Renal pelvis (tissue), 4 donors: ENCODE results near the gene RASL12. TPM values are rescaled to one million over a fixed set of nuclear protein-coding genes. Genes with fewer than 3 reads are reported as not detected.
"Not testable (repeated sequence)": the region's sequence is repeated elsewhere in the genome, so short reads cannot be mapped to it uniquely, and the experiment has no call there.

Experiments
- DNase-seq: peaks from one replicate; pipeline ENCODE4 v3.0.0-alpha.2; 2013
- polyA plus RNA-seq, 3 donors: library from polyadenylated mRNA; unstranded; fragments of 120-200 nt; gene quantifications; one replicate each; pipeline ENCODE4 v1.2.1, GENCODE V29; 2013; ENCODE audit not compliant: insufficient read length in 3 of 3

The RASL12 gene
- polyA plus RNA-seq, 3 donors: 6.2 to 8.2 (median 7.2) TPM

DNA sequence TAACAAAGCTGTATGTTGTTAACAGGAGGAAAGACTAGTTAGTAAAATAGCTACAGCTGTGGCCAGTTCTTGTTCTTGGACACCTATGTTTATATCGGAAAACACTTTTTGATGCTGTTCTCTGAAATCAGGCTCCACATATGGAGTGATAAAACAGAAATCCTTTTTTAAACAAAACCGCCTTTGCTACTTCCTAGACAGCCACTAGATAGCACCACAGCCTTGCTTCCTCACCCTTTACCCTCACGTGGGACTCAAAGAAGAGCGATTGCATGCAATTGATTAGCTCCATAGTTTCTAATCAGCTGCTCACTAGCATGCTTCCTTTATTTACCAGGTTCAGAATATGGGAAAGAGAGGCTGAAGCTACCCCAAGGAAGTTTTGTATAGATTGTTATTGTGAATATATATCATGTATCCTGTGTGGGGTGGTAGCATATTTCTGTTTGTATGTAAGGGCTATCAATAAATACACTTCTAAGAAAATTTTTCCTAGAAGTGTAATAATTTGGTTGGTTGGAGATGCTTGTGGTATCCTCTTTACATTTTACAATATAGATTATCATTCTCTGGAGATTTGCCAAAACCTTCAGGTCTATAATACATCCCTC is 34.0 kb downstream of the RASL12 start:
- DNase-seq: no peak

DNA sequence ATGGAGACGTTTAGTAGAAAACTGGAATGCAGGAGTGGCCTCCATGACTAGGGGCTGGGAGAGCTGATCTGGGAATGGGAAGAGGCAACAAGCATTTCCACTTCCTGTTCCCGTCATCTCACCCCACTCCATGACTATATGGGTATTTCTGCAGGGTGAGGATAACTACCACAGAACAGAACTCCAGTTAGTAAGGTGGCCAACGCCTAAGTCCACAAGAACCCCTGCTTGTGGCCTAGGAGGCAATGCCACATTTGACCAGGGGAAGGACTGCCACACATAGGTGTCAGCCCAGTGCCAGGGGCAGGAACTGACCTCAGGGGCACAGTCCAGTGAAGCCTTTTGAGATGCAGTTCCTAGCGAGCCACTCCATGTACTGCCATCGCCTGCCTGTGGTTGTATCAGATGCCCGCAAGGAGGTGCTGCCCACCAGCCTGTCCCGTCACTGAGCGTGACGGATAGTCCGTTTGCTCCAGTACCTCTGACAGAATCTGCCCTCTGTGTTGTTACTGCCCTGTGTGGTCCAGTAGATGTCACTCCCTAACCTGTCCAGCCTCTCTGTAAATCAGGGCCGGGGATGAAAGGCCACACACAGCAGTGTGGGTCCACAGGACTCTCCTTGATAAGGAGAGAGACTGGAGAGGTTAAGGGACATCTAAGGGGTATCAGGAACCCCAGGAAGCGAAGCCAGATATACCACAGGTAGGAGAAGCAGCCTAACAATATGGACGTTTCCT is 34.8 kb downstream of the RASL12 start:
- peak; percentile 76 for DNase-seq

DNA sequence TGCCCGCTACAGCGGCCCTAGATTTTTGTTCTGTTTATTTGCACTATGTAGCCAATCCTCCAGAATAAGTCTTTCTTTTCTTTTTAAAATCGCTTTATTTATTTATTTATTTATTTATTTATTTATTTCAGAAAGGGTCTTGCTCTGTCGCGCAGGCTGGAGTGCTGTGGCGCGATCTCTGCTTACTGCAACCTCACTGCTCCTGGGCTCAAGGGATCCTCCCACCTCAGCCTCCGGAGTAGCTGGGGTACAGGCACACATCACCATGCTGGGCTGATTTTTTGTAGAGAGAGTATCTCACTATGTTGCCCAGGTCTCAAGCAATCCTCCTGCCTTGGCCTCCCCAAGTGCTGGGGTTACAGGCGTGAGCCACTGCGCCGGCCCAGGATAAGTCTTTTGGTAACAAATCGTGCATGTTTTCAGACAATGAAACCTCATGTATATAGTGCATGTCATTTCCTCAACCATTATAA is 38.0 kb downstream of the RASL12 start:
- no peak for DNase-seq

DNA sequence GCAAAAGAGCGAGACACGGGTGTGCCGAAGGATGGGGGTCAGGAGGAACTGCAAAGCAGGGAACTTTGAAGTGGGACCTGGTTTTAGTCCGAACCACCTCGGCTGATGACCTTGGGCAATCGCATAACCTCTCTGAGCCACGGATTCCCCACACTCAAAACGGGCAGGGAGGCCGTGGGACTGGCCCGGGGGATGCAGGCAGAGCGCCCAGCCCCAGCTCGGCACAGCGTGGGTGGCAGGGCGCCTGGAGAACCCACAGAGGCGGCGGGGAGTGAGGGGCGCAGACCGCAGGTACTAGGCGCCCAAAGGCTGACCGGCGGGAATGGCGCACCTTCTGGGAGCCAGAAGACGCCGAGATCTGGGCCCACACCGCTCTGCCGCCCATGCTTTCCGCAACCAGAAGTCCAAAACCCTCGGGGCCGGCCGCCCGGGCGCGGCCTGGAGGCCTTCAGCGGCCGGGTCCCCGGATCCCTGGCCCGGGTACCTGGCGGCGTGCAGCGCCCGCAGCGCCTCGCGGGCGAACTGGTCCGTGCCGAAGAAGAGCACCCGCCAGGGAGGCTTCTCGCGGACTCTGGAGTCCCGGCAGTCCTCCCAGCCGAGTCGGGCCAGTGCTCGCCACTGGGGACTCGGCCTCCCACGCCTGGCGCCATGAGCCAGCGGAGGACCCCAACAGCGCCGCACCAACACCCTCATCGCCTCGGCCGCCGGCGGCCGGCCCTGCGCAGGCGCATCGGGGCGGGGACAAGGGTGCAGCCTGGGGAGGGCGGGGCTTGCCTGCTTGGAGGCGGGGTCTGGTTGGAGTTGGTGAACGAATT is 38.7 kb downstream of the RASL12 start, which contains the start of gene MTFMT:
Gene MTFMT (minus strand): TSS at position 719 of the 815 bp plus-strand sequence. CDS start 26 bp downstream, at position 693.
- peak; percentile 87 for DNase-seq

DNA sequence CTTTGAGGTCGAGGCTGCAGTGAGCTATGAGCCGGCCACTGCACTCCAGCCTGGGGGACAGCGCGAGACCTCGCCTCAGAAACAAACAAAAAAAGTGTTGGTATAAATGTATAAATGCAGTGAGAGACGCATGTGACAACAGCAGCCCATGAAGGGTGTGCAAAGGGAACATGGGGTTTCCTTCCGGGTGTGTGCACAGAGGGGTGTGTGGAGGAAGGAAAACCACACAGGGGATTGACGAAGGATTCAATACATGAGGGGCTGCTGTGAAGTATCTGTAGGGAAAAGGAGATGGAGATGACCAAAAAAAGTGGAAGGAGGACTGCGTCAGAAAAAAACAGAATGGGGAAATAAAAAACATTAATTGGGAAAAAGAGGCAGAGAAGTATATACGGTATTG is 39.5 kb downstream of the RASL12 start:
- DNase-seq: no peak

DNA sequence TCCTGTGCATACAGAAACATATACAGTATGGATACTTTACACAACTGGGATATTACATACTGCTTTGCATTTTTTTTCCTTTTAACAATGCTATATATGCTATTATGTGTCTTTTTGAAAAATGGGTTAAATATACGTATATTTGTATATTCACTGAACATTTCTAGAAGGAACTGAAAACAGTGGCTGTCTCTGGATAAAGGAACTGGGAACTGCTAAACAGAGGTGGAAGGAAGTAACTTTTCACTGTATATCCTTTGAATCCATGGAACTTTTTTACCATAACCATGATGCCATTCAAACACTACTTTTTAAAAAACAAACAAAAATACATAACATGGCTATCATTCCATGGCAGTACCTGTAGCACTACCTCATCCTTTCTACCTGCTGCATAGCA is 40.2 kb downstream of the RASL12 start:
- DNase-seq: no peak

DNA sequence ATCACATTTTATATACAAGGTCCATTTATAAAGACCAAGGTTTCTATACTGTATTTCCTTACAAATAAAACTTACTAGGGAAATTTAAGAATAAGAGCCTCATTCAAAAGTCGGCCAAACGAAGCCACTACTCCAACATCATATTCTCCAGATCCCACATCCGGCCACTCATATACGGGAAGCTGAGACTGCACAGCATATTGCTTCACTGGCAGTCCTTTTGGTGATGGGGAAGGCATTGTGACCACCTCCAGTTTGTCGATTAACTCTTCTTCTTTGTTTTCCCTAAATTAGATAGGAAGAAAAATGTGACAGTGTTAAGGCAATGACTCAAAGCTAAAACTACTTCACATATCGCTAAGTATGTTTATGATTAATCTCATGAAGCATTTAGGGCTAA is 41.0 kb downstream of the RASL12 start:
- no peak for DNase-seq

DNA sequence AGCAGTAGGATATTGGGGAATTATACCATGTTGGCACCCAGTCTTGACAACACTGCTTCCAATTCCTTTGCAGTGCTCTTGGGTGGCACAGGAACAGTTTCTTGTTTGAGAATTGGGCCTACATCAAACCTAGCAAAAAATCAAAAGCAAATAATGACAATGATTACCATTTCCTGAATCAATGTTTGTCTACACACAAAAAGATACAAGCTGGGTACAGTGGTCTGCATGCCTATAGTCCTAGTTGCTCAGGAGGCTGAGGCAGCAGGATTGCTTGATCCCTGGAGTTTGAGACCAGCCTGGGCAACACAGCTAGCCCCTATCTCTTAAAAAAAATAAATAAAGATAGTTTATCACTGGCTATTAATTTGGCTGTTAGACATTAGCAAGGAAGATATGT is 46.3 kb downstream of the RASL12 start:
- no peak for DNase-seq

DNA sequence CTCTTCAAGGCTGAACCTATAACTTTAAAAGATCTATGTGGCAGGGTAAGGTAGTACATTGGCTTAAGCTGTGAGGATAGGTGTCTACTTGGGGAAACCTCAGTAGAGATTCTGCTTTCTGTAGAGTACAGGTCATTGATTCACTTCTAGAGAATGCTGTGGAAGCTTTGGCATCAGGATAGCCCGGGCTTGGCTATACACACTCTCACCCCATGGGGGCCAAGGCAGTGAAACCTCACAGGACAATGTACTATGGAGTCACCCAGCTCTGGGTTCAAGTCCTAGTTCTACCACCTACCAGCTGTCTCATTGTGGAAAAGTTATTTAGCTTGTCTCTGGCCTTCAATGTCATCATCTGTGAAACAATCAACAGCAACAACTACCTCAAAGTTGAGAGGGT is 47.4 kb downstream of the RASL12 start:
- no peak for DNase-seq

DNA sequence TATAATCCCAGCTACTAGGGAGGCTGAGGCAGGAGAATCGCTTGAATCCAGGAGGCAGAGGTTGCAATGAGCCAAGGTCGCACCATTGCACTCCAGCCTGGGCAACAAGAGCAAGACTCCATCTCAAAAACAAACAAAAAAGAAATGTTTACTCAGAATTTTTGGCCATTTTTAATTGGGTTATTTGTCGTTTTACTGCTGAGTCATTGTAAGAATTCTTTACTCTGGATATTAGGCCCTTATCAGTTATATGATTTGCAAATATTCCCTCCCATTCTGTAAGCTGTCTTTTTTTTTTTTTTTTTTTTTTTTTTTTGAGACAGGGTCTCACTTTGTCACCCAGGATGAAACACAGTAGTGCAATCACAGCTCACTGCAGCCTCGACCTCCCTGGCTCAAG is 56.6 kb downstream of the RASL12 start:
- DNase-seq: not testable (repeated sequence)

DNA sequence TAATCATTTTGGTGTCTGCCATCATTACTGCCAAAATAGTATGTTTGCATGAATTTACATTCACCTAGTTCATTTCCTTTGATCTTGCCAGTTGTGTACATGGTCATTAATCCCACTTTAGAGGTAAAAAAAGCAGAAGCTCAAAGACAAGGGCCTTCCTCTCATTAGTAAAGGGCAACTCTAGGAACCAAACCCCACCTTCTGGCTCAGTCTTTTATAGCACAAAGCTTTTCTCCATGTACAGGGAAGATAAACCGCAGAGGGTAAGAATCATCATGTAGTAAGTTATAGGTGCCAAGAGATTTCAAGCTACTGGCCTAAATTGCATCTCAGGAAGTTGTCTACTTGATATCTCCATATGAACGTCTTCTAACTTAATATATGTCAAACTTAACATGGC is 58.8 kb downstream of the RASL12 start:
- no peak for DNase-seq

DNA sequence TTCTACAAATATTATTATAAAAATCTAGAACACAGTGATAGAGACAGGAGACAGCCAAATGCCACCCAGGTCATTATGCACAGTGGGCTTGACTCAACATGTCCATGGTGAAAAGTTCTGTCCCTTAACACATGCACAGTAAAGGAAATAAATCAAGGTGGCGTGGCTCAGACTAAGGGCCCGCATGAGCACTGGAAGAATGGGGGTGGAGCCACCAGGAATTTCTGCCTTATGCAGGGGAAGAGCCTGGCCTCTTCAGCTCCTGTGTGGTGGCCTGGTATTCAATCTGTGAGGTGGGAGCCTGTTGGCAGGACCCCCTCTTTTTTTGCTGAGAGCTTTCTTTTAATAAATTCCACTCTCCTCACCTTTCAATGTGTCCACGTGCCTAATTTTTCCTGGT is 60.9 kb downstream of the RASL12 start:
- DNase-seq: no peak

DNA sequence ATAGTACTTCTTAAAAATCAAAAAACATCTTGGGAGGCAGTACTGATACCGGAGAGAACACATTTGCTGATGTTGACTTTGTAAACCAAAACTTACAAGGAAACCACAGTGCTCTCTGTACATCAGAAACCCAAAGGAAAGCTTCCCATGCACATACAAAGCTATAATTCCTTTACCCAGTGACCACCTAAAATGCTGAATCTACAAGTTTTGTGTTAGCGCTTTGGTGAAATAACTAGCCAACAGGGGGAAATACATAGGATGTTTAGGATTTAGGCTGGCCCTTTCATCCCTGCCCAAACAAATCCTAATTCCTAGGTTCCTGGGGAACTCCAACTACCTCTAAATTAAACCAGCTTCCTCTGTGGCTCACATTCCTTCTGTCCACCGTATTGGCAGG is 62.8 kb downstream of the RASL12 start:
- DNase-seq: no peak

Other genes with a start within 250 kb of the RASL12 start
- gene PIF1, start 242.3 kb downstream of the RASL12 start, polyA plus RNA-seq: 10 to 100 TPM in 2 of 3 donors, 1 to 10 TPM in 1; 8.7 to 19.8 (median 16.3) TPM
- gene PLEKHO2, start 226.1 kb downstream of the RASL12 start, polyA plus RNA-seq: 10 to 100 TPM; 18.1 to 21.3 (median 18.3) TPM
- 1 to 10 TPM; 5.1 to 10.0 (median 7.8) TPM for gene ANKDD1A, start 156.1 kb downstream of the RASL12 start, polyA plus RNA-seq
- gene SPG21, start 78.1 kb downstream of the RASL12 start, polyA plus RNA-seq: 100 to 1,000 TPM; 103 to 115 (median 105) TPM
- gene MTFMT, start 38.4 kb downstream of the RASL12 start, polyA plus RNA-seq: 10 to 100 TPM; 11.7 to 16.9 (median 15.8) TPM
- 10 to 100 TPM; 10.5 to 14.1 (median 13.3) TPM for gene SLC51B, start 22.6 kb downstream of the RASL12 start, polyA plus RNA-seq
- gene KBTBD13, start 8.8 kb upstream of the RASL12 start, polyA plus RNA-seq: under 1 TPM in 2 of 3 donors, not detected in 1; 0.07 to 0.09 TPM
- 1 to 10 TPM; 4.3 to 9.8 (median 8.7) TPM for gene UBAP1L, start 47.2 kb upstream of the RASL12 start, polyA plus RNA-seq
- gene PDCD7, start 65.8 kb upstream of the RASL12 start, polyA plus RNA-seq: 10 to 100 TPM; 28.4 to 35.4 (median 28.6) TPM
- gene CLPX, start 117.4 kb upstream of the RASL12 start, polyA plus RNA-seq: 10 to 100 TPM; 62.2 to 78.9 (median 75.9) TPM
- gene CILP, start 143.5 kb upstream of the RASL12 start, polyA plus RNA-seq: 1 to 10 TPM; 3.2 to 4.4 (median 3.4) TPM
- gene PARP16, start 218.9 kb upstream of the RASL12 start, polyA plus RNA-seq: 10 to 100 TPM; 17.2 to 17.7 (median 17.4) TPM
- not detected for gene RNU5A-1, start 228.1 kb upstream of the RASL12 start, polyA plus RNA-seq
- not detected for gene RNU5B-1, start 236.7 kb upstream of the RASL12 start, polyA plus RNA-seq